ENCODE data around the gene HPCAL1.
A peak's percentile ranks its signal among the peaks of the same experiment; 100 is the strongest.

The HPCAL1 gene

GRCh38 chr2:10372862-10373240, 70.1 kb downstream of the HPCAL1 start:
- DNase-seq: no peak

DNA sequence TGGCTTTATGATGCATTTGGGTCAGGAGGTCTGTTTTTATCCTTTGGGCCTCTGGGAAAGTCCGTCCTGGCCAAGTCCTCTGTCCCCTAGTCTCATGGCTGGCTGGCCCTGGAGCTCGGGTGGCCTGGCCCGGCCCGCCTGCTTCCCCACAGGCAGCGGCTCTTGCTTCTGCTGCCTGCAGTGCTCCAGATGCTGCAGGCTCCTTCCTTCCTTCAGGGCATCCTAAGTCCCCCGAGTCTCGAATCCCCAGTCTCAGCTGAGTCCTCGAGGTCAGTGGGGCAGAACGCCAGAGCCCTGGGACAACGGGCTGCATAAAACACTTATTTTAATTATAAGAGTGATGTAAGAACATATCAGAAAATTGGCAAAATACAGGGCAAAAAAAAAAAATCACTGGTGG, 71.2 kb downstream of the HPCAL1 start:
- no peak for DNase-seq

- DNase-seq: no peak
Observed at GRCh38 chr2:10374362-10374943, 71.7 kb downstream of the HPCAL1 start.

GRCh38 chr2:10375570-10376281, 73.0 kb downstream of the HPCAL1 start:
- peak in 1 of 2 experiments; percentile 46 for DNase-seq

GRCh38 chr2:10377052-10377746, 74.5 kb downstream of the HPCAL1 start:
- DNase-seq: no peak

- DNase-seq: no peak
Observed at GRCh38 chr2:10377747-10378085, 75.0 kb downstream of the HPCAL1 start.

DNA sequence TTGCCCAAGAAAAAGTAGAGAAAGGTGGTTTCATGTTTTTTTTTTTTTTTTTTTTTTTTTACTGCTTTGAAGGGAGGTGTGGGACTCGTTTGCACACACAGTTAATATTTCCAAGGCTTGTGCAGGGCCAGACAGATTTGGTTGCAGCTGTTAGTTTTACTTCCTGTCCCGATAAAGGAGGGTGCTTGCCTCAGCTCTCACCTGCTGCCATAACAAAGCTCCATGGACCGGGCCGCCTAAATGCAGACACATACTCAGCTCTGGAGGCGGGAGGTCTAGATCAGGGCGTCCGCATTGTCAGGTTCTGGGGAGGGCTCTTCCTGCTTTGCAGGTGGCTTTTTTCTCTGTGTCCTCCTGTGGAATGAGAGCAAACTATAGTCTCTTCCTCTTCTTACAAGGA, 75.5 kb downstream of the HPCAL1 start:
- DNase-seq: no peak

DNA sequence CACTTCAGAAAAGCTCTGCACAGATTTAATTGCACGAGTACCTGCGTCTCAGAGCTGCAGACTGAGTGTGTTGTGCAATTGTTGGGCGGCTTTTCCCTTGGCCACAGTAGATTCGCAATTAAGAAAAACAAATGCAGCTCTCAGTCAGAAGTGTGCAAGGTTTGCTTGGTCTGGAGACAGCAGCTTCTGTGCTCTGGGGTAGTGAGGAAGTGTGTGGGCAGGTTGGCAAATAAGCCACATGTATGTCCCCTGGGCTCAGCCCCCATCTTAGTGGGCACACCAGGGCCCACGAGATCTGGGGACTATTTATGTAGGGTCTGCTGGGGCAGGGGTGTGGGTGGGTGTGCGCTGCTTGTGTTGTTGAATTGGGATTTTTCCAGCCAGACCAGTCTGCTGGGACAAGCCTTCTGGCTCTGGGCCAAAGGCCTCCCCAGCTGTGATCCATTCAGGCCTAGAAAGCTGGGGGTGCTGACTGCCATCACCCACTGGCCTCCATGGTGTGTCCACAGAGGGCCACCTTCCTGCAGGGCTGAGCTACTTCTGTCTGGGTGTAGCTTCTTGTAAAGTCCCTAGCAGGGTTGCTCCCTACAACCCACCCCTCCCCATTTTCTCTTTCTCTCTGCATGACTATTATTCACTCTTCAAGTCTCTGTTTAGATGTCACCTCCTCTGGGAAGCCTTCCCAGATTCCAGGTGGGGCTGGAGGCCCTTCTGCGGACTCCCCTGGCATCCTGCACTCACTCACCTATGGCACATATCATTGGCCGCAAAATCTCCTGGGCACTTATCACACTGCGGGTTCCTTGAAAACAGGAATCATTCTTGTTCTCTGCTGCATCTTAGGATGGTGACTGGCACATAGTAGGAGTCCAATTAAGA, 77.6 kb downstream of the HPCAL1 start:
- no peak for DNase-seq

DNA sequence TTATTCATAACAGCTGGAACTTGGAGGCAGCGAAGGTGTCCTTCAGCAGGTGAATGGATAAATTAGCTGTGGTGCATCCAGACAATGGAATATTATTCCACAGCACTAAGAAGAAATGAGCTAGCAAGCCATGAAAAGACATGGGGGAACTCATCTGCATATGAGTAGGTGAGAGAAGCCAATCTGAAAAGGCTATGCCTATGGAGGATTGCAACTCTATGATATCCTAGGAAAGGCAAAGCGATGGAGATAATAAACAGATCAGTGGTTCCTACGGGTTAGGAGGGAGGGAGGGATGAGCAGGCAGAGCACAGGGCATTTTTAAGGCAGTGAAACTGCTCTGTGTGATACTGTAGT, 79.3 kb downstream of the HPCAL1 start:
- no peak for DNase-seq

- no peak for DNase-seq
Observed at GRCh38 chr2:10382354-10383061, 79.8 kb downstream of the HPCAL1 start.

DNA sequence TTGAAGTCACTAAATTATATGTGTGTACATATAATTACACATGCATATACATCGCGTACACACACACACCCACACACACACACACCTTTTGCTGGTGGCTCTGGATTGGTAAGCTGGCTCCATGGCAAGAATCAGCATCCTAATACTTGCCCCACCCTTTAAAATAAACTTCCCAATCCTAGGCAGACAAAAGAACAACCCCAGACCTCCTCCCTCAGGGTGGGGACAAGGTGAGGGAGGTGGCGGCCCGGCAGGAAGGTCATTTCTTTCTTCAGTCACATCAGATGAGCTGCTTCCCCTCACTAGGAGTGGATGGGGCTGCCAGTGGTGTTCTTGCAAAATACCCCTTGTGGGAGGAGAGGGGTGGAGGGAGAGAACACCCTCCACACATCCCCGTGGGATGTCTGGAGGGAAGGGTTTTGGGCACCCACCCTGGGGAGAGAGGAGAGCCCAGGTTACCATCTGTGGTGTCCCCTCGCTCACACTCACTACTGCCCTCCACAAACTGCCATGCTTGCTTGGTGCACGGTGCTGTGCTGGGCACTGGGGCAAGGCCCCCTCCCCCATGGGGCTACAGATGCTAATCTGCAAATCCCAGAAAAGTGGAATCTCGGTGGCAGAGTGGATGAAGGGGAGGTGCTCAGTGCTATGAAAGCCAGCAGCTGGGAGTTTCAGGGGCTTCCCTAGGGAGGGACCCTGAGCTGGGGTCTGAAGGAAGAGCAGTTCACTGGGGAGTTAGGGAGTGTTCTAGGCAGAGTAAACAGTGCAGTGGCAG, 81.4 kb downstream of the HPCAL1 start:
- no peak for DNase-seq

GRCh38 chr2:10385501-10385900, 82.8 kb downstream of the HPCAL1 start:
- no peak for DNase-seq

- no peak for DNase-seq
Observed at GRCh38 chr2:10385933-10386773, 83.4 kb downstream of the HPCAL1 start.

DNA sequence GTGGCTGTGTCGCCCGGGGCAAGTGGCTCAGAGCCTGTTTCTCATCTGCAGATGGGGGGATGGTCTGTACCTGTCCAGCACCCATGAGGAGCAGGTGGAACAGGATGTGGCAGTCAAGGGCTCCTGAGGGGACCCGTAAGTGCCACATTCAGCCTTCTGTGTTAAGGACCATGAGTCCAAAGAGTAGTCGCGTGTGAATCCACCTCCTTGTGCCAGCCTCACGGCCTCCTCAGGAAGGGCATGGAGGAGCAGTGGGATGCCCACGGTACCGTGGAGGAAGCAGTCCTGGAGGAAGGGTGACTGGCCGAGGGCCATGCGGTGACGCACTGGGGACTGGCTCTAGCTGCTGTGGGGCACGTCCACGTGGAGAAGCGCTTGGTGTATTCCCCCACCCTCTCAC, 84.3 kb downstream of the HPCAL1 start:
- DNase-seq: no peak

DNA sequence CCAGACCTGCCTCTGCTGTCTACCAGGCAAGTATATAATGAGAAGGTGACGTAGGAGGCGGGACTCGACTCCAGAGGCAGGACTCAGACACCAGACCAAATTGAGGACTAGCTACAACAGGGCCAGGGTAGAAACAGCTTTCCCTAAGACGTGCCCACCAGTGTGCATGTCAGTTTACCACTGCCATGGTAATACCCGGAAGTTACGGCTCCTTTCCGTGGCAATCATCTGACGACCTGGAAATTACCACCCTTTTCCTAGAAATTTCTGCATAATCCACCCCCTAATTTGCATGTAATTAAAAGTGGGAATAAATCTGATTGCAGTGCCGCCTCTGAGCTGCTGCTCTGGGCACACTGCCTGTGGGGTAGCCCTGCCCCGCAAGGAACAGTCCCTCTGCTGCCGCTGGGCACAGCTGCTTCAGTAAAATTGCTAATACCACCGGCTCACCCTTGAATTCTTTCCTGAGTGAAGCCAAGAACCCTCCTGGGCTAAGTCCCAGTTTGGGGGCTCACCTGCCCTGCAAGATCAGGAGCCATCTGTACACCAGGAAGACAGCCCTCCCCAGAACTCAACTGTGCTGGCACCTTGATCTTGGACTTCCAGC, 86.4 kb downstream of the HPCAL1 start:
- no peak for DNase-seq

- no peak for DNase-seq
Observed at GRCh38 chr2:10389573-10389972, 86.9 kb downstream of the HPCAL1 start.

- DNase-seq: no peak
Observed at GRCh38 chr2:10390369-10390801, 87.7 kb downstream of the HPCAL1 start.

DNA sequence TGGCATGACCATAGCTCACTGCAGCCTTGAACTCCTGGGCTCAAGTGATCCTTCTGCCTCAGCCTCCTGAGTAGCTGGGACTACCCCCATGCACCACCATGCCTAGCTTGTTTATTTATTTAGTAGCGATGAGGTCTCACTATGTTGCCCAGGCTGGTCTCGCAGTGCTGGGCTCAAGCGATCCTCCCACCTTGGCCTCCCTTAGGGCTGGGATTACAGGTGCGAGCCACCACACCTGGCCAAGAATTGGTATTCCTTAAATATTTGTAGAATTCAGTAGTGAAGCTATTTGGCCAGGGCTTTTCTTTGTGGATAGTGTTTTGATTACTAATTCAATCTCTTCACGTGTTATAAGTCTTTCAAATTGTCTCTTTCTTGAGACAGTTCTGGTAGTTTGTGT, 89.4 kb downstream of the HPCAL1 start:
- DNase-seq: no peak

DNA sequence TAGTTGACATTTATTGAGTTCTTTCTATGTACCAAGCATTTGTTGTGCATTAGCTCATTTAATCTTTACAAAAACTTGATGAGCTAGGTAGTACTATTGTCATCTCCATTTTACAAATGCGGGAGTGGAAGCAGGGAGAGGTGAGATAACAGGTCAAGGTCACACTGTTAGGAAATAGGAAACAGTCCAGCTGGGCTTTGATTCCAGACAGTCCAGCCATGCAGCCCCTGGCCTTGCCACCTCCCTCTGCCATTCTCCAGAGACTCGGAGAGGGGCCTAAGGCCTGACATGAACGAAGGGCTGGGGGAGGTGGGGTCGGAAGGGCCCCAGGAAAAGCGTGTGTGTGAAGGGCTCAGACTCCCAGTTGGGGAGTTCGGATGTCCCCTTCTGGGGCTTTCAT, 89.8 kb downstream of the HPCAL1 start:
- DNase-seq: no peak

- no peak for DNase-seq
Observed at GRCh38 chr2:10392951-10393639, 90.4 kb downstream of the HPCAL1 start.

Data from NCI-H1930 (cell line).